ENCODE measurements around the gene PLAC8. TPM values are rescaled to one million over a fixed set of nuclear protein-coding genes. Genes with fewer than 3 reads are reported as not detected.
A peak's percentile ranks its signal among the peaks of the same experiment; 100 is the strongest.

The PLAC8 gene
- polyA plus RNA-seq, 3 donors = 114 to 626 (median 170) TPM

DNA sequence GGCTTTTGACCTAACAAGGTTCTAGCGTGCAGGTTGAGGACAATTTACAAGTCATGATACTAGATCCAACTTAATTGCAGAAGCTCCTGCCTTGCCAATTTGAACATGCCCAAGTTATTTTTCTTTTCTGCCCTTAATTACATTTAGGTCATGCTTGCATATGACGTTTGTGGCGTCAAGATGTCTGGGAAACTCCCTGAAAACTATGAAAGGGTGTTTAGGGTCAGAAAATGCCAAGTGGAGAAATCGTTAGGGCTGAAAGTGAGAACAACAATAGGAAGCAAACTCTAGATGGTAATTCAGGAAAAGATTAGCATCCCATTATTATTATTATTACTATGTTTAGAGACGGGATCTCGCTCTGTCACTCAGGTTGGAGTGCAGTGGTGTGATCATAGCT, 38.2 kb upstream of the PLAC8 start:
- peaks cover 0 to 4% of the 10 kb centered on the region in 2 donors for H3K36me3 Mint-ChIP-seq
- H3K27me3 ChIP-seq (ENCODE audit: control insufficient read depth in 2 of 2, insufficient read depth in 2 of 2, low read length in 2 of 2) = no peaks in the 10 kb centered on the region
- peak overlapping the region; percentile 57 to 82 for H3K27ac ChIP-seq (ENCODE audit: low read depth in 1 of 2, low read length in 2 of 2)
- peaks cover 0 to 7% (median 4%) of the 10 kb centered on the region in 7 donors for H3K9me3 Mint-ChIP-seq
- peak overlapping the region; percentile 56 to 93 (median 76) for H3K27ac Mint-ChIP-seq
- H3K9me3 ChIP-seq (replicated peaks in 1 of 2; ENCODE audit: control insufficient read depth in 1 of 2, insufficient read depth in 1 of 2, low read length in 2 of 2) = no peaks in the 10 kb centered on the region
- H3K4me2 ChIP-seq (replicated peaks; ENCODE audit: extremely low read depth, low read length, poor library complexity, severe bottlenecking) = peak overlapping the region; percentile 60
- DNase-seq = peak in 2 of 3 donors; percentile 34 to 69
- intact Hi-C loops (cut with micrococcal nuclease) = no loop called here
- no CpG with 5 or more reads among the region's 6 CpGs for WGBS (ENCODE audit: insufficient coverage)
- no peaks in the 10 kb centered on the region for H3K36me3 ChIP-seq (replicated peaks in 1 of 2; ENCODE audit: control insufficient read depth in 1 of 2, insufficient read depth in 2 of 2, low read length in 2 of 2)
- H4K20me1 ChIP-seq (ENCODE audit: insufficient read depth, low read length) = no peaks in the 10 kb centered on the region
- no peak overlapping the region for H2AFZ ChIP-seq (ENCODE audit: insufficient read depth, low read depth, low read length, poor library complexity, severe bottlenecking)
- no peaks in the 10 kb centered on the region for H3K79me2 ChIP-seq (ENCODE audit: insufficient read depth, low read length)
- H3K4me1 ChIP-seq (ENCODE audit: control insufficient read depth in 1 of 2, insufficient read depth in 2 of 2, low read length in 2 of 2) = peaks cover 58% of the 10 kb centered on the region in 2 donors
- TF ChIP-seq, protein P1, sequence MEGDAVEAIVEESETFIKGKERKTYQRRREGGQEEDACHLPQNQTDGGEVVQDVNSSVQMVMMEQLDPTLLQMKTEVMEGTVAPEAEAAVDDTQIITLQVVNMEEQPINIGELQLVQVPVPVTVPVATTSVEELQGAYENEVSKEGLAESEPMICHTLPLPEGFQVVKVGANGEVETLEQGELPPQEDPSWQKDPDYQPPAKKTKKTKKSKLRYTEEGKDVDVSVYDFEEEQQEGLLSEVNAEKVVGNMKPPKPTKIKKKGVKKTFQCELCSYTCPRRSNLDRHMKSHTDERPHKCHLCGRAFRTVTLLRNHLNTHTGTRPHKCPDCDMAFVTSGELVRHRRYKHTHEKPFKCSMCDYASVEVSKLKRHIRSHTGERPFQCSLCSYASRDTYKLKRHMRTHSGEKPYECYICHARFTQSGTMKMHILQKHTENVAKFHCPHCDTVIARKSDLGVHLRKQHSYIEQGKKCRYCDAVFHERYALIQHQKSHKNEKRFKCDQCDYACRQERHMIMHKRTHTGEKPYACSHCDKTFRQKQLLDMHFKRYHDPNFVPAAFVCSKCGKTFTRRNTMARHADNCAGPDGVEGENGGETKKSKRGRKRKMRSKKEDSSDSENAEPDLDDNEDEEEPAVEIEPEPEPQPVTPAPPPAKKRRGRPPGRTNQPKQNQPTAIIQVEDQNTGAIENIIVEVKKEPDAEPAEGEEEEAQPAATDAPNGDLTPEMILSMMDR (IDR thresholded peaks at IDR 0.05) = no peak
- no peak overlapping the region for H3K4me3 Mint-ChIP-seq
- peaks cover 59% of the 10 kb centered on the region for H3K4me1 Mint-ChIP-seq
- peak overlapping the region in 1 of 3 experiments; percentile 41 for H3K4me3 ChIP-seq (replicated peaks in 1 of 3; ENCODE audit: low read depth in 2 of 3, low read length in 3 of 3)
- no peak overlapping the region for H3K9ac ChIP-seq (ENCODE audit: insufficient read depth, low read length, poor library complexity, severe bottlenecking)
- H3K27me3 Mint-ChIP-seq (ENCODE audit: low read depth in 3 of 3) = peaks cover 0 to 2% (median 0%) of the 10 kb centered on the region in 3 donors

DNA sequence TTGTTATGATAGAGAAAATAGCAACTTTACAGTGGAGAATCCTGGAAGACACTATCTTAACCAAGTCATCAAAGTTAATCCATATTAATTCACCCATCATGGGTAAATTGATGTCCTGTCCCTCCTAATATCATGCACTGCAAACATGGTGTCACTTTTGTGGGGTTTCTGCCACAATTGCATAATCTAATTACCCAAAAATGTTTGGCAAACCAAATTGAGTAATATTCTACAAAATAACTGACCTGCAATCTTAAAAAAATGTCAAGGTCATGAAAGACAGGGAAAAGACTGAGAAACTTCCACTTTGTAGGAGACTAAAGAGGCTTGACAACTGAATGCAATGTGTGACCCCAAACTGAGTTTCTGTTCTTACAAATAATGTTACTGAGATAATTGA, 37.1 kb upstream of the PLAC8 start:
- H3K27me3 Mint-ChIP-seq (ENCODE audit: low read depth in 3 of 3) = peaks cover 0 to 2% (median 0%) of the 10 kb centered on the region in 3 donors
- peaks cover 57% of the 10 kb centered on the region for H3K4me1 Mint-ChIP-seq
- Histone ChIP-seq H4K20me1 (ENCODE audit: insufficient read depth, low read length) (no peaks in the 10 kb centered on the region), H3K27me3 (ENCODE audit: control insufficient read depth in 2 of 2, insufficient read depth in 2 of 2, low read length in 2 of 2) (no peaks in the 10 kb centered on the region), H3K9me3 (replicated peaks in 1 of 2; ENCODE audit: control insufficient read depth in 1 of 2, insufficient read depth in 1 of 2, low read length in 2 of 2) (no peaks in the 10 kb centered on the region), H3K4me2 (replicated peaks; ENCODE audit: extremely low read depth, low read length, poor library complexity, severe bottlenecking) (peak overlapping the region; percentile 2), H3K4me1 (ENCODE audit: control insufficient read depth in 1 of 2, insufficient read depth in 2 of 2, low read length in 2 of 2) (peaks cover 58% of the 10 kb centered on the region in 2 donors), H2AFZ (ENCODE audit: insufficient read depth, low read depth, low read length, poor library complexity, severe bottlenecking) (no peak overlapping the region), H3K9ac (ENCODE audit: insufficient read depth, low read length, poor library complexity, severe bottlenecking) (no peak overlapping the region), H3K36me3 (replicated peaks in 1 of 2; ENCODE audit: control insufficient read depth in 1 of 2, insufficient read depth in 2 of 2, low read length in 2 of 2) (no peaks in the 10 kb centered on the region), H3K79me2 (ENCODE audit: insufficient read depth, low read length) (no peaks in the 10 kb centered on the region), H3K4me3 (replicated peaks in 1 of 3; ENCODE audit: low read depth in 2 of 3, low read length in 3 of 3) (peak overlapping the region in 1 of 3 experiments; percentile 6), H3K27ac (ENCODE audit: low read depth in 1 of 2, low read length in 2 of 2) (peak overlapping the region in 1 of 2 donors; percentile 67)
- TF ChIP-seq, protein P1 (IDR thresholded peaks at IDR 0.05) = no peak
- intact Hi-C loops (cut with micrococcal nuclease) = no loop called here
- peak in 1 of 3 donors; percentile 35 for DNase-seq
- peaks cover 0 to 7% (median 4%) of the 10 kb centered on the region in 7 donors for H3K9me3 Mint-ChIP-seq
- peaks cover 0 to 4% of the 10 kb centered on the region in 2 donors for H3K36me3 Mint-ChIP-seq
- peak overlapping the region in 6 of 7 donors; percentile 12 to 88 (median 68) for H3K27ac Mint-ChIP-seq
- peak overlapping the region in 1 of 2 donors; percentile 51 for H3K4me3 Mint-ChIP-seq

All from CD14-positive monocyte (primary cell).